SU-DHL-6 (cell line): Measurements from ENCODE around the gene MAGEB17.

Experiments used
- CTCF ChIP-seq: fragments of 200-600 bp; sonication (generic); IDR thresholded peaks from one replicate; pipeline ENCODE4 v1.5.1; 2017; ENCODE audit warnings: antibody characterized with exemption, mild to moderate bottlenecking, low read length, moderate library complexity; ENCODE audit not compliant: insufficient read depth, poor library complexity, severe bottlenecking
- EZH2phosphoT487 ChIP-seq: fragments of 200-600 bp; sonication (generic), shearing (Covaris generic); conservative IDR thresholded peaks from 2 replicates; pipeline ENCODE4 v1.6.1; 2018; ENCODE audit warnings: mild to moderate bottlenecking, antibody characterized with exemption, low read length, moderate library complexity, mixed read lengths

DNA sequence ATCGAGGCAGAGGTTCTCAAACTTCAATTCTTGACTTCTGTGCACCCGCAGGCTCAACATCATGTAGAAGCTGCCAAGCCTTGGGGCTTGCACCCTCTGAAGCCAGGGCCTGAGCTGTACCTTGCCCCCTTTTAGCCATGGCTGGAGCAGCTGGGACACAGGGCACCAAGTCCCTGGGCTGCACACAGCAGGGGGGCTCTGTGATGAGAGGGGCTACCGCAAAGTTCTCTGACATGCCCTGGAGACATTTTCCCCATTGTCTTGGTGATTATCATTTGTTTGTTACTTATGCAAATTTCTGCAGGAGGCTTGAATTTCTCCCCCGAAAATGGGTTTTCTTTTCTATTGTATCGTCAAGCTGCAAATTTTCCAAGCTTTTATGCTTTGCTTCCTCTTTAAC lies 4.9 kb upstream of the MAGEB17 start:
- TF ChIP-seq CTCF, result no peak
- TF ChIP-seq EZH2phosphoT487, result no peak
